CD4-positive, alpha-beta memory T cell (primary cell): Measurements from ENCODE around the gene HDGFL2. TPM values are rescaled to one million over a fixed set of nuclear protein-coding genes. Genes with fewer than 3 reads are reported as not detected.

Experiments used
- CTCF ChIA-PET: fragments of 350-600 bp; sonication (Branson Sonifier 250); formaldehyde crosslinking; loops from one replicate; lab custom pipeline; 2021; ENCODE audit warnings: inconsistent platforms; ENCODE audit not compliant: partially characterized antibody; lab: Charles Lee
- POLR2A ChIA-PET: fragments of 350-600 bp; sonication (Branson Sonifier 250); formaldehyde crosslinking; loops from one replicate; lab custom pipeline; 2021; ENCODE audit not compliant: partially characterized antibody; lab: Charles Lee
- DNase-seq, 5 donors: peaks; one replicate each; pipeline versions ENCODE4 v3.0.0 to v3.0.0-alpha.2; 2020 to 2022; ENCODE audit warnings: mixed read lengths in 1 of 5
- H3K27ac ChIP-seq: one replicate; pipeline ENCODE4 v1.7.0; 2013; ENCODE audit warnings: low read depth, low read length
- H3K27me3 ChIP-seq: 2 replicates; pipeline ENCODE4 v1.7.0; 2013; ENCODE audit warnings: mild to moderate bottlenecking, low read length, moderate library complexity; ENCODE audit not compliant: insufficient read depth
- H3K36me3 ChIP-seq: 2 replicates; pipeline ENCODE4 v1.7.0; 2013; ENCODE audit warnings: mild to moderate bottlenecking, low read length, moderate library complexity; ENCODE audit not compliant: insufficient read depth
- H3K4me1 ChIP-seq: 2 replicates; pipeline ENCODE4 v1.7.0; 2013; ENCODE audit warnings: mild to moderate bottlenecking, low read length, moderate library complexity; ENCODE audit not compliant: insufficient read depth
- H3K4me3 ChIP-seq, 2 donors: one replicate each; pipeline ENCODE4 v1.7.0; 2013; ENCODE audit warnings: low read length in 2 of 2, mild to moderate bottlenecking in 1 of 2
- H3K9me3 ChIP-seq, 2 donors: one replicate each; pipeline ENCODE4 v1.7.0; 2013; ENCODE audit warnings: low read length in 2 of 2, control low read depth in 1 of 2; ENCODE audit not compliant: control insufficient read depth in 1 of 2
- H3K27ac Mint-ChIP-seq, 7 donors: one replicate each; pipeline ENCODE4 v1.8.0; 2020 to 2021; ENCODE audit warnings: mixed read lengths in 7 of 7, mild to moderate bottlenecking in 6 of 7, inconsistent platforms in 3 of 7, moderate library complexity in 3 of 7
- H3K27me3 Mint-ChIP-seq, 2 donors: one replicate each; pipeline ENCODE4 v1.8.0; 2020 to 2021; ENCODE audit warnings: mixed read lengths in 2 of 2
- H3K36me3 Mint-ChIP-seq, 2 donors: one replicate each; pipeline ENCODE4 v1.8.0; 2020 to 2021; ENCODE audit warnings: mixed read lengths in 2 of 2, inconsistent platforms in 1 of 2, mild to moderate bottlenecking in 1 of 2
- H3K4me1 Mint-ChIP-seq, 4 donors: one replicate each; pipeline ENCODE4 v1.8.0; 2020 to 2021; ENCODE audit warnings: mixed read lengths in 4 of 4, mild to moderate bottlenecking in 1 of 4
- H3K4me3 Mint-ChIP-seq, 8 donors: one replicate each; pipeline ENCODE4 v1.8.0; 2020 to 2021; ENCODE audit warnings: mixed read lengths in 8 of 8, mild to moderate bottlenecking in 7 of 8, moderate library complexity in 6 of 8, inconsistent platforms in 3 of 8
- H3K9me3 Mint-ChIP-seq, 8 donors: one replicate each; pipeline ENCODE4 v1.8.0; 2020 to 2021; ENCODE audit warnings: mixed read lengths in 8 of 8, mild to moderate bottlenecking in 5 of 8, inconsistent platforms in 3 of 8, moderate library complexity in 1 of 8
- intact Hi-C: fragments of 100-400 bp; cut with micrococcal nuclease; formaldehyde crosslinking; loops from one replicate; pipeline ENCODE4 v1.15.1; 2023
- microRNA-seq: library from miRNA; unstranded; fragments of <30 nt; microRNA quantifications from one replicate; pipeline ENCODE4 v1.2.0, GENCODE V29; 2021; ENCODE audit warnings: borderline replicate concordance, borderline number of aligned reads, borderline microRNAs expressed, mixed read lengths
- polyA plus RNA-seq, 2 donors: library from polyadenylated mRNA; unstranded; fragments of 300-500 nt; fragmentation: Illumina TruSeq; gene quantifications; one replicate each; pipeline ENCODE4 v1.2.3, GENCODE V29; 2021
- total RNA-seq, 2 experiments: library from RNA; stranded (reverse); gene quantifications; one replicate each; pipeline ENCODE4 v1.2.3, GENCODE V29; 2021

Gene HDGFL2
- total and polyA plus RNA-seq, 4 experiments from 2014 or later: 3.5 to 39.7 (median 31.3) TPM

- Histone ChIP-seq H3K27me3 (no peaks in the 10 kb centered on the region), H3K4me3 (no peak overlapping the region), H3K36me3 (no peaks in the 10 kb centered on the region), H3K9me3 (no peaks in the 10 kb centered on the region), H3K27ac (no peak overlapping the region), H3K4me1 (no peaks in the 10 kb centered on the region)
- H3K4me1 Mint-ChIP-seq: peaks cover 2 to 8% (median 4%) of the 10 kb centered on the region in 4 donors
- no peaks in the 10 kb centered on the region for H3K36me3 Mint-ChIP-seq
- intact Hi-C loops: no loop called here
- H3K27ac Mint-ChIP-seq: no peak overlapping the region
- H3K27me3 Mint-ChIP-seq: peaks cover 1 to 4% of the 10 kb centered on the region in 2 donors
- H3K4me3 Mint-ChIP-seq: no peak overlapping the region
- DNase-seq: no peak
- ChIA-PET POLR2A (no interaction called here), CTCF (no interaction called here)
- peaks cover 0 to 13% (median 4%) of the 10 kb centered on the region in 8 donors for H3K9me3 Mint-ChIP-seq
Observed at GRCh38 chr19:4543842-4544647, 71.9 kb downstream of the HDGFL2 start.

- H3K4me3 Mint-ChIP-seq: no peak overlapping the region
- H3K27me3 Mint-ChIP-seq: peaks cover 4 to 7% of the 10 kb centered on the region in 2 donors
- DNase-seq: no peak
- Histone ChIP-seq H3K4me3 (no peak overlapping the region), H3K4me1 (no peaks in the 10 kb centered on the region), H3K27ac (no peak overlapping the region), H3K27me3 (no peaks in the 10 kb centered on the region), H3K9me3 (no peaks in the 10 kb centered on the region), H3K36me3 (no peaks in the 10 kb centered on the region)
- H3K27ac Mint-ChIP-seq: no peak overlapping the region
- H3K36me3 Mint-ChIP-seq: no peaks in the 10 kb centered on the region
- H3K4me1 Mint-ChIP-seq: no peaks in the 10 kb centered on the region
- CTCF ChIA-PET: interaction anchor here (1.2 to 1.3 kb wide), 2 partner anchors 24 to 89 kb away, joined by 3 read pairs; no protein-coding TSS in a partner anchor
- H3K9me3 Mint-ChIP-seq: peaks cover 0 to 2% (median 0%) of the 10 kb centered on the region in 8 donors
- POLR2A ChIA-PET: no interaction called here
- intact Hi-C loops: no loop called here
Observed at GRCh38 chr19:4547303-4548237, 75.5 kb downstream of the HDGFL2 start.

- Histone ChIP-seq H3K36me3 (no peaks in the 10 kb centered on the region), H3K4me1 (no peaks in the 10 kb centered on the region), H3K4me3 (no peak overlapping the region), H3K27me3 (no peaks in the 10 kb centered on the region), H3K27ac (no peak overlapping the region), H3K9me3 (no peaks in the 10 kb centered on the region)
- H3K36me3 Mint-ChIP-seq: no peaks in the 10 kb centered on the region
- H3K9me3 Mint-ChIP-seq: peaks cover 0 to 3% (median 0%) of the 10 kb centered on the region in 8 donors
- POLR2A ChIA-PET: no interaction called here
- no peak overlapping the region for H3K4me3 Mint-ChIP-seq
- CTCF ChIA-PET: no interaction called here
- peaks cover 7 to 9% of the 10 kb centered on the region in 2 donors for H3K27me3 Mint-ChIP-seq
- intact Hi-C loops: no loop called here
- no peak overlapping the region for H3K27ac Mint-ChIP-seq
- DNase-seq: no peak
- peaks cover 0 to 5% (median 1%) of the 10 kb centered on the region in 4 donors for H3K4me1 Mint-ChIP-seq
Observed at GRCh38 chr19:4548238-4548584, 76.1 kb downstream of the HDGFL2 start.

- H3K27ac ChIP-seq: no peak overlapping the region
- CTCF ChIA-PET: no interaction called here
- peaks cover 0 to 5% (median 1%) of the 10 kb centered on the region in 4 donors for H3K4me1 Mint-ChIP-seq
- H3K27me3 ChIP-seq: no peaks in the 10 kb centered on the region
- DNase-seq: no peak
- H3K4me1 ChIP-seq: no peaks in the 10 kb centered on the region
- intact Hi-C loops: no loop called here
- no peak overlapping the region for H3K4me3 Mint-ChIP-seq
- H3K36me3 Mint-ChIP-seq: no peaks in the 10 kb centered on the region
- no peaks in the 10 kb centered on the region for H3K36me3 ChIP-seq
- H3K9me3 ChIP-seq: no peaks in the 10 kb centered on the region
- H3K27me3 Mint-ChIP-seq: peaks cover 7 to 9% of the 10 kb centered on the region in 2 donors
- no peak overlapping the region for H3K27ac Mint-ChIP-seq
- peaks cover 0 to 3% (median 0%) of the 10 kb centered on the region in 8 donors for H3K9me3 Mint-ChIP-seq
- POLR2A ChIA-PET: no interaction called here
- no peak overlapping the region for H3K4me3 ChIP-seq
Observed at GRCh38 chr19:4550018-4550417, 77.9 kb downstream of the HDGFL2 start.

- H3K27ac ChIP-seq: no peak overlapping the region
- H3K4me1 ChIP-seq: no peaks in the 10 kb centered on the region
- Mint-ChIP-seq H3K9me3 (peaks cover 0 to 3% (median 0%) of the 10 kb centered on the region in 8 donors), H3K4me3 (no peak overlapping the region), H3K36me3 (no peaks in the 10 kb centered on the region), H3K27ac (no peak overlapping the region), H3K4me1 (peaks cover 0 to 5% (median 1%) of the 10 kb centered on the region in 4 donors), H3K27me3 (peaks cover 7 to 9% of the 10 kb centered on the region in 2 donors)
- DNase-seq: no peak
- intact Hi-C loops: no loop called here
- no peak overlapping the region for H3K4me3 ChIP-seq
- H3K9me3 ChIP-seq: no peaks in the 10 kb centered on the region
- H3K36me3 ChIP-seq: no peaks in the 10 kb centered on the region
- ChIA-PET POLR2A (no interaction called here), CTCF (no interaction called here)
- H3K27me3 ChIP-seq: no peaks in the 10 kb centered on the region
Observed at GRCh38 chr19:4550479-4551050, 78.5 kb downstream of the HDGFL2 start.

Small RNA genes lying within 50 kb of the gene (microRNA-seq; reads per million reads assigned to microRNA genes)
- not detected for gene MIR4746

Other genes starting within 250 kb of the HDGFL2 start
- not detected for gene EBI3, start 242.8 kb upstream of the HDGFL2 start, total RNA-seq
- gene EBI3, start 242.8 kb upstream of the HDGFL2 start, polyA plus RNA-seq: under 1 TPM in 1 of 2 donors, not detected in 1; 0.26 TPM
- 10 to 100 TPM; 28.1 to 29.4 TPM for gene YJU2, start 225.2 kb upstream of the HDGFL2 start, total RNA-seq
- gene YJU2, start 225.2 kb upstream of the HDGFL2 start, polyA plus RNA-seq: 10 to 100 TPM; 13.0 to 36.1 TPM
- under 1 TPM in 1 of 2 experiments, not detected in 1; 0.58 TPM for gene SHD, start 193.0 kb upstream of the HDGFL2 start, total RNA-seq
- gene SHD, start 193.0 kb upstream of the HDGFL2 start, polyA plus RNA-seq: not detected
- gene TMIGD2, start 169.9 kb upstream of the HDGFL2 start, total RNA-seq: 1 to 10 TPM; 6.9 to 9.3 TPM
- gene TMIGD2, start 169.9 kb upstream of the HDGFL2 start, polyA plus RNA-seq: 10 to 100 TPM; 22.9 to 23.7 TPM
- 1 to 10 TPM in 1 of 2 experiments, under 1 TPM in 1; 0.73 to 1.4 TPM for gene FSD1, start 167.7 kb upstream of the HDGFL2 start, total RNA-seq
- gene FSD1, start 167.7 kb upstream of the HDGFL2 start, polyA plus RNA-seq: 1 to 10 TPM in 1 of 2 donors, under 1 TPM in 1; 0.61 to 2.4 TPM
- gene STAP2, start 133.5 kb upstream of the HDGFL2 start, total RNA-seq: 1 to 10 TPM in 1 of 2 experiments, under 1 TPM in 1; 0.86 to 2.4 TPM
- 1 to 10 TPM; 2.1 to 2.6 TPM for gene STAP2, start 133.5 kb upstream of the HDGFL2 start, polyA plus RNA-seq
- 10 to 100 TPM; 24.7 to 27.0 TPM for gene MPND, start 128.7 kb upstream of the HDGFL2 start, total RNA-seq
- gene MPND, start 128.7 kb upstream of the HDGFL2 start, polyA plus RNA-seq: 1 to 10 TPM; 3.5 to 9.2 TPM
- gene SH3GL1, start 71.8 kb upstream of the HDGFL2 start, total RNA-seq: 10 to 100 TPM; 40.1 to 45.6 TPM
- gene SH3GL1, start 71.8 kb upstream of the HDGFL2 start, polyA plus RNA-seq: 10 to 100 TPM; 19.7 to 28.2 TPM
- 10 to 100 TPM; 13.9 to 18.1 TPM for gene CHAF1A, start 69.7 kb upstream of the HDGFL2 start, total RNA-seq
- 1 to 10 TPM; 2.8 to 4.5 TPM for gene CHAF1A, start 69.7 kb upstream of the HDGFL2 start, polyA plus RNA-seq
- gene UBXN6, start 14.5 kb upstream of the HDGFL2 start, total RNA-seq: 10 to 100 TPM; 61.3 to 63.5 TPM
- gene UBXN6, start 14.5 kb upstream of the HDGFL2 start, polyA plus RNA-seq: 1 to 10 TPM; 4.1 to 6.2 TPM
- under 1 TPM; 0.17 to 0.22 TPM for gene PLIN4, start 46.2 kb downstream of the HDGFL2 start, total RNA-seq
- under 1 TPM in 1 of 2 donors, not detected in 1; 0.14 TPM for gene PLIN4, start 46.2 kb downstream of the HDGFL2 start, polyA plus RNA-seq
- gene PLIN5, start 62.9 kb downstream of the HDGFL2 start, total RNA-seq: 1 to 10 TPM; 1.4 to 2.2 TPM
- gene PLIN5, start 62.9 kb downstream of the HDGFL2 start, polyA plus RNA-seq: under 1 TPM in 1 of 2 donors, not detected in 1; 0.28 TPM
- not detected for gene LRG1, start 67.7 kb downstream of the HDGFL2 start, total RNA-seq
- gene LRG1, start 67.7 kb downstream of the HDGFL2 start, polyA plus RNA-seq: under 1 TPM; 0.09 to 0.17 TPM
- gene SEMA6B, start 87.4 kb downstream of the HDGFL2 start, total RNA-seq: 1 to 10 TPM; 2.4 to 2.7 TPM
- gene SEMA6B, start 87.4 kb downstream of the HDGFL2 start, polyA plus RNA-seq: not detected
- gene TNFAIP8L1, start 167.2 kb downstream of the HDGFL2 start, total RNA-seq: 10 to 100 TPM; 16.2 to 17.2 TPM
- gene TNFAIP8L1, start 167.2 kb downstream of the HDGFL2 start, polyA plus RNA-seq: 10 to 100 TPM in 1 of 2 donors, 1 to 10 TPM in 1; 3.7 to 11.1 TPM
- gene MYDGF, start 198.0 kb downstream of the HDGFL2 start, total RNA-seq: 10 to 100 TPM; 43.0 to 46.4 TPM
- gene MYDGF, start 198.0 kb downstream of the HDGFL2 start, polyA plus RNA-seq: 100 to 1,000 TPM; 128 to 199 TPM